Measurements from ENCODE around the gene VTI1B. TPM values are rescaled to one million over a fixed set of nuclear protein-coding genes. Genes with fewer than 3 reads are reported as not detected.

The VTI1B gene
- total and polyA plus RNA-seq, 8 donors = 43.0 to 114 (median 72.3) TPM

- peaks cover 0 to 31% (median 13%) of the 10 kb centered on the region in 4 donors for H3K4me1 ChIP-seq
- peaks cover 3 to 10% (median 5%) of the 10 kb centered on the region in 4 donors for H3K36me3 ChIP-seq
- H3K27ac ChIP-seq = peak overlapping the region in 1 of 5 donors; percentile 49
- no peaks in the 10 kb centered on the region for H3K27me3 ChIP-seq
- TF ChIP-seq POLR2A (IDR thresholded peaks at IDR 0.05) (no peak), EP300 (IDR thresholded peaks at IDR 0.05) (no peak), POLR2AphosphoS5 (IDR thresholded peaks at IDR 0.05) (peak in 1 of 3 donors; percentile 32)
- no peak for DNase-seq
- H3K9me3 ChIP-seq = no peaks in the 10 kb centered on the region
- WGBS, 5 donors = 67 to 92% (median 78%) methylated on average over 4 of the region's 4 CpGs
- no peak overlapping the region for H3K4me3 ChIP-seq
- intact Hi-C loops (cut with DNase I; ENCODE audit: low total_unique reads) = no loop called here
These were observed 22.6 kb upstream of the VTI1B start for GRCh38 chr14:67697006-67697405.

GRCh38 chr14:67695394-67695949, 21.0 kb upstream of the VTI1B start, which contains the start of gene RDH11:
Gene RDH11 (minus strand): TSS chr14:67695764. CDS start chr14:67695703, 61 bp downstream.
- intact Hi-C loops (cut with DNase I; ENCODE audit: low total_unique reads) = no loop called here
- 0 to 1% (median 0%) methylated on average over 25 of the region's 25 CpGs for WGBS, 5 donors
- Histone ChIP-seq H3K36me3 (peaks cover 12 to 26% (median 20%) of the 10 kb centered on the region in 4 donors), H3K9me3 (no peaks in the 10 kb centered on the region), H3K4me3 (peak within 1 kb of the TSS; percentile 79 to 98 (median 84)), H3K27ac (peak within 1 kb of the TSS; percentile 70 to 90 (median 88)), H3K27me3 (no peaks in the 10 kb centered on the region), H3K4me1 (peaks cover 0 to 31% (median 13%) of the 10 kb centered on the region in 4 donors)
- TF ChIP-seq EP300 (IDR thresholded peaks at IDR 0.05) (no peak), POLR2A (IDR thresholded peaks at IDR 0.05) (peak in 1 of 4 donors; percentile 66), POLR2AphosphoS5 (IDR thresholded peaks at IDR 0.05) (peak; percentile 88 to 94 (median 91)), CTCF (IDR thresholded peaks at IDR 0.05) (peak in 1 of 7 experiments; percentile 6)
- DNase-seq = peak; percentile 84 to 97

- 0 to 1% (median 1%) methylated on average over 21 of the region's 21 CpGs for WGBS, 5 donors
- no peaks in the 10 kb centered on the region for H3K27me3 ChIP-seq
- DNase-seq = peak; percentile 80 to 93
- H3K27ac ChIP-seq = peak overlapping the region; percentile 70 to 90 (median 88)
- no peak for TF ChIP-seq EP300 (IDR thresholded peaks at IDR 0.05)
- TF ChIP-seq CTCF (IDR thresholded peaks at IDR 0.05) = no peak
- TF ChIP-seq POLR2AphosphoS5 (IDR thresholded peaks at IDR 0.05) = peak in 2 of 3 donors; percentile 33 to 62
- TF ChIP-seq POLR2A (IDR thresholded peaks at IDR 0.05) = no peak
- H3K9me3 ChIP-seq = no peaks in the 10 kb centered on the region
- peaks cover 18 to 32% (median 26%) of the 10 kb centered on the region in 4 donors for H3K36me3 ChIP-seq
- intact Hi-C loops (cut with DNase I; ENCODE audit: low total_unique reads) = no loop called here
- peak overlapping the region; percentile 79 to 98 (median 84) for H3K4me3 ChIP-seq
- H3K4me1 ChIP-seq = peaks cover 0 to 31% (median 13%) of the 10 kb centered on the region in 4 donors
These were observed 20.5 kb upstream of the VTI1B start for GRCh38 chr14:67694791-67695393.

GRCh38 chr14:67690011-67690410, 15.6 kb upstream of the VTI1B start:
- Histone ChIP-seq H3K4me3 (no peak overlapping the region), H3K9me3 (no peaks in the 10 kb centered on the region), H3K27me3 (no peaks in the 10 kb centered on the region), H3K27ac (no peak overlapping the region), H3K4me1 (peaks cover 0 to 19% (median 13%) of the 10 kb centered on the region in 4 donors), H3K36me3 (peaks cover 36 to 80% (median 75%) of the 10 kb centered on the region in 4 donors)
- intact Hi-C loops (cut with DNase I; ENCODE audit: low total_unique reads) = no loop called here
- WGBS, 5 donors = 92 to 100% (median 96%) methylated on average over 4 of the region's 4 CpGs
- no peak for DNase-seq
- no peak for TF ChIP-seq CTCF (IDR thresholded peaks at IDR 0.05)
- TF ChIP-seq POLR2AphosphoS5 (IDR thresholded peaks at IDR 0.05) = no peak
- no peak for TF ChIP-seq POLR2A (IDR thresholded peaks at IDR 0.05)
- no peak for TF ChIP-seq EP300 (IDR thresholded peaks at IDR 0.05)

Measured in stomach (tissue), 9 donors.